Sigmoid colon (tissue), 4 donors: ENCODE data around the gene SACM1L.

ENCODE experiments used
- EP300 ChIP-seq, 4 donors: sonication (generic); formaldehyde crosslinking; IDR thresholded peaks; one replicate each; pipeline ENCODE4 v1.6.1; 2017; ENCODE audit warnings: antibody characterized with exemption in 4 of 4
- POLR2A ChIP-seq, 2 donors: fragments of 450-650 bp; IDR thresholded peaks; one replicate each; pipeline ENCODE4 v1.6.1; 2016; ENCODE audit warnings: antibody characterized with exemption in 2 of 2, mild to moderate bottlenecking in 2 of 2, moderate library complexity in 2 of 2
- POLR2AphosphoS5 ChIP-seq, 4 donors: sonication (generic); formaldehyde crosslinking; IDR thresholded peaks; one replicate each; pipeline ENCODE4 v1.6.1; 2017; ENCODE audit warnings: antibody characterized with exemption in 4 of 4
- TF ChIP-seq, protein P1 (sequence below), 4 experiments: fragments of 450-650 bp in 3 of 4; fragments of 200-600 bp in 1 of 4; IDR thresholded peaks; one replicate each; pipeline ENCODE4 v1.5.1; 2016 to 2019; ENCODE audit warnings: antibody characterized with exemption in 4 of 4, mild to moderate bottlenecking in 3 of 4, moderate library complexity in 2 of 4

- TF ChIP-seq POLR2A (IDR thresholded peaks at IDR 0.05) (no peak), POLR2AphosphoS5 (IDR thresholded peaks at IDR 0.05) (peak in 3 of 4 donors; percentile 27 to 48 (median 32)), EP300 (IDR thresholded peaks at IDR 0.05) (no peak)
- TF ChIP-seq, protein P1, sequence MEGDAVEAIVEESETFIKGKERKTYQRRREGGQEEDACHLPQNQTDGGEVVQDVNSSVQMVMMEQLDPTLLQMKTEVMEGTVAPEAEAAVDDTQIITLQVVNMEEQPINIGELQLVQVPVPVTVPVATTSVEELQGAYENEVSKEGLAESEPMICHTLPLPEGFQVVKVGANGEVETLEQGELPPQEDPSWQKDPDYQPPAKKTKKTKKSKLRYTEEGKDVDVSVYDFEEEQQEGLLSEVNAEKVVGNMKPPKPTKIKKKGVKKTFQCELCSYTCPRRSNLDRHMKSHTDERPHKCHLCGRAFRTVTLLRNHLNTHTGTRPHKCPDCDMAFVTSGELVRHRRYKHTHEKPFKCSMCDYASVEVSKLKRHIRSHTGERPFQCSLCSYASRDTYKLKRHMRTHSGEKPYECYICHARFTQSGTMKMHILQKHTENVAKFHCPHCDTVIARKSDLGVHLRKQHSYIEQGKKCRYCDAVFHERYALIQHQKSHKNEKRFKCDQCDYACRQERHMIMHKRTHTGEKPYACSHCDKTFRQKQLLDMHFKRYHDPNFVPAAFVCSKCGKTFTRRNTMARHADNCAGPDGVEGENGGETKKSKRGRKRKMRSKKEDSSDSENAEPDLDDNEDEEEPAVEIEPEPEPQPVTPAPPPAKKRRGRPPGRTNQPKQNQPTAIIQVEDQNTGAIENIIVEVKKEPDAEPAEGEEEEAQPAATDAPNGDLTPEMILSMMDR (IDR thresholded peaks at IDR 0.05): peak; percentile 86 to 96 (median 92)
These were observed 32.4 kb upstream of the SACM1L start for GRCh38 chr3:45656575-45657363.
